K562 (cell line): ENCODE data around the gene C3. TPM values are rescaled to one million over a fixed set of nuclear protein-coding genes. Genes with fewer than 3 reads are reported as not detected.

Source experiments
- CBX1 ChIP-seq: sonication (generic); IDR thresholded peaks from 2 replicates; pipeline ENCODE4 v1.6.1; 2016; ENCODE audit warnings: antibody characterized with exemption, low read depth, mild to moderate bottlenecking
- HOXB6 ChIP-seq: fragments of 250-450 bp; sonication (Bioruptor Pico); IDR thresholded peaks from 2 replicates; pipeline ENCODE4 v1.5.1; 2022; ENCODE audit warnings: mild to moderate bottlenecking, borderline replicate concordance
- MAFK ChIP-seq: IDR thresholded peaks from 2 replicates; pipeline ENCODE4 v1.6.1; 2011; ENCODE audit warnings: low read length, improper control_type of control experiment
- MXI1 ChIP-seq: IDR thresholded peaks from 2 replicates; pipeline ENCODE4 v1.6.1; 2011; ENCODE audit warnings: low read depth, mild to moderate bottlenecking, improper control_type of control experiment, low read length
- RBBP5 ChIP-seq: fragments of 200-600 bp; sonication (generic); IDR thresholded peaks from 2 replicates; pipeline ENCODE4 v1.6.1; 2012; ENCODE audit warnings: borderline replicate concordance, mild to moderate bottlenecking, low read length, control low read depth, inconsistent platforms; ENCODE audit not compliant: insufficient read depth, poor library complexity, severe bottlenecking
- RFX5 ChIP-seq: IDR thresholded peaks from 2 replicates; pipeline ENCODE4 v1.6.1; 2011; ENCODE audit warnings: low read depth, mild to moderate bottlenecking, improper control_type of control experiment, low read length
- TCFL5 ChIP-seq: fragments of 250-450 bp; sonication (Bioruptor Pico); conservative IDR thresholded peaks from 2 replicates; pipeline ENCODE4 v1.6.1; 2021; ENCODE audit warnings: mild to moderate bottlenecking, moderate library complexity, matching md5 sums
- TEAD4 ChIP-seq, 2 experiments: sonication (generic) in 1 of 2; formaldehyde crosslinking in 1 of 2; IDR thresholded peaks; 2 replicates each; pipeline versions ENCODE4 v1.6.1 to v1.8.0; 2012 to 2022; ENCODE audit warnings: borderline replicate concordance in 1 of 2, inconsistent platforms in 1 of 2, low read length in 1 of 2, mild to moderate bottlenecking in 1 of 2, missing genetic modification reagents in 1 of 2
- ZBTB12 ChIP-seq: fragments of 250-450 bp; sonication (Bioruptor Pico); IDR thresholded peaks from 2 replicates; pipeline ENCODE4 v1.4.0; 2020
- ZNF134 ChIP-seq: fragments of 250-450 bp; sonication (Bioruptor Pico); conservative IDR thresholded peaks from 2 replicates; pipeline ENCODE4 v1.4.0; 2020
- ZNF609 ChIP-seq: sonication (generic); formaldehyde crosslinking; IDR thresholded peaks from 2 replicates; pipeline ENCODE4 v1.8.1; 2023; ENCODE audit warnings: missing genetic modification reagents, mild to moderate bottlenecking, borderline replicate concordance
- polyA plus RNA-seq, 8 experiments: library from polyadenylated mRNA; depleted of rRNA in 4 of 8; stranded (reverse) in 5 of 8; unstranded in 3 of 8; fragments of >200 nt; fragmentation: Nextera tagmentation in 2 of 8; fragmentation: Illumina TruSeq in 1 of 8; extraction: Ambion mirVana in 2 of 8; extraction: Trizol in 1 of 8; gene quantifications; 2 replicates each; pipeline versions ENCODE4 v1.2.1 to v1.2.3, GENCODE V29; 2011 to 2014; ENCODE audit warnings: inconsistent platforms in 1 of 8, missing spikeins in 1 of 8
- total RNA-seq, 7 experiments: library from RNA; depleted of rRNA in 6 of 7; stranded (reverse); fragments of >200 nt in 6 of 7; fragmentation: Illumina TruSeq in 2 of 7; extraction: Trizol in 2 of 7; gene quantifications; 2 replicates each; pipeline versions ENCODE4 v1.2.1 to v1.2.3, GENCODE V29; 2011 to 2021; ENCODE audit warnings: low replicate concordance in 1 of 7
- TF ChIP-seq, protein P1 (sequence below): sonication (generic); formaldehyde crosslinking; IDR thresholded peaks from 2 replicates; pipeline ENCODE4 v1.5.0; 2020; ENCODE audit warnings: missing genetic modification reagents
- TF ChIP-seq, protein P2 (sequence below): fragments of 250-450 bp; sonication (Bioruptor Pico); IDR thresholded peaks from 2 replicates; pipeline ENCODE4 v1.8.0; 2021; ENCODE audit warnings: borderline replicate concordance, mild to moderate bottlenecking, moderate library complexity; ENCODE audit not compliant: poor library complexity, severe bottlenecking

Gene C3
- total and polyA plus RNA-seq, 9 of the 15 experiments (the other 6 are each of a cell fraction or from before 2014, with no cell fraction given), result 0.59 to 10.6 (median 2.2) TPM

- TF ChIP-seq, protein P1, sequence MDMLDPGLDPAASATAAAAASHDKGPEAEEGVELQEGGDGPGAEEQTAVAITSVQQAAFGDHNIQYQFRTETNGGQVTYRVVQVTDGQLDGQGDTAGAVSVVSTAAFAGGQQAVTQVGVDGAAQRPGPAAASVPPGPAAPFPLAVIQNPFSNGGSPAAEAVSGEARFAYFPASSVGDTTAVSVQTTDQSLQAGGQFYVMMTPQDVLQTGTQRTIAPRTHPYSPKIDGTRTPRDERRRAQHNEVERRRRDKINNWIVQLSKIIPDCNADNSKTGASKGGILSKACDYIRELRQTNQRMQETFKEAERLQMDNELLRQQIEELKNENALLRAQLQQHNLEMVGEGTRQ, result peak; percentile 56
- TF ChIP-seq ZNF609, result no peak
- no peak for TF ChIP-seq HOXB6 (CRISPR knock-in tag)
- TF ChIP-seq ZBTB12 (CRISPR knock-in tag), result no peak
- TF ChIP-seq RBBP5, result peak; percentile 9
- TF ChIP-seq, protein P2, sequence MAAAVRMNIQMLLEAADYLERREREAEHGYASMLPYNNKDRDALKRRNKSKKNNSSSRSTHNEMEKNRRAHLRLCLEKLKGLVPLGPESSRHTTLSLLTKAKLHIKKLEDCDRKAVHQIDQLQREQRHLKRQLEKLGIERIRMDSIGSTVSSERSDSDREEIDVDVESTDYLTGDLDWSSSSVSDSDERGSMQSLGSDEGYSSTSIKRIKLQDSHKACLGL (CRISPR knock-in tag), result no peak
- no peak for TF ChIP-seq RFX5
- no peak for TF ChIP-seq TCFL5
- peak; percentile 31; the same call in 1 of the 2 replicates for TF ChIP-seq CBX1
- TF ChIP-seq ZNF134 (CRISPR knock-in tag), result no peak
- no peak for TF ChIP-seq TEAD4 (IDR thresholded peaks at IDR 0.05; ENCODE audit: low read length)
- TF ChIP-seq TEAD4 (CRISPR knock-in tag; IDR thresholded peaks at IDR 0.05; ENCODE audit: borderline replicate concordance), result no peak
- 0 out of 2 replicates have a peak, but pooled peaks have one; percentile 16 for TF ChIP-seq MXI1
- no peak for TF ChIP-seq MAFK
Observed at GRCh38 chr19:6739883-6740588, 19.6 kb upstream of the C3 start (continued).
